ENCODE measurements around the gene CDX2. TPM values are rescaled to one million over a fixed set of nuclear protein-coding genes. Genes with fewer than 3 reads are reported as not detected.
"Not testable (repeated sequence)": the region's sequence is repeated elsewhere in the genome, so short reads cannot be mapped to it uniquely, and the experiment has no call there.

The CDX2 gene
- total RNA-seq, 1 donor from 2014 or later: not detected

GRCh38 chr13:27965740-27966640 is 3.1 kb downstream of the CDX2 start:
- ATAC-seq (no peak), DNase-seq (ENCODE audit: low spot score) (no peak)

- ATAC-seq (no peak), DNase-seq (ENCODE audit: low spot score) (no peak)
Measured at GRCh38 chr13:27965343-27965739, 3.8 kb downstream of the CDX2 start.

GRCh38 chr13:27964741-27965323 is 4.3 kb downstream of the CDX2 start:
- ATAC-seq: no peak
- DNase-seq (ENCODE audit: low spot score): no peak

GRCh38 chr13:27964206-27964605 is 4.9 kb downstream of the CDX2 start:
- DNase-seq (ENCODE audit: low spot score); ATAC-seq: not testable (repeated sequence)

- no peak for DNase-seq (ENCODE audit: low spot score)
- ATAC-seq: no peak
Measured at GRCh38 chr13:27963491-27963890, 5.6 kb downstream of the CDX2 start.

GRCh38 chr13:27962982-27963381 is 6.1 kb downstream of the CDX2 start:
- DNase-seq (ENCODE audit: low spot score): no peak

GRCh38 chr13:27962128-27962841 is 6.8 kb downstream of the CDX2 start:
- no peak for DNase-seq (ENCODE audit: low spot score)
- no peak for ATAC-seq

More at GRCh38 chr13:27962982-27963381, 6.1 kb downstream of the CDX2 start:
- no peak for ATAC-seq

- no peak for DNase-seq (ENCODE audit: low spot score)
- no peak for ATAC-seq
Measured at GRCh38 chr13:27961227-27962085, 7.7 kb downstream of the CDX2 start.

- peak; percentile 90 for ATAC-seq
Measured at GRCh38 chr13:27960362-27961226, 8.5 kb downstream of the CDX2 start.

GRCh38 chr13:27959976-27960361 is 9.1 kb downstream of the CDX2 start:
- no peak for DNase-seq (ENCODE audit: low spot score)
- ATAC-seq: no peak

More at GRCh38 chr13:27960362-27961226, 8.5 kb downstream of the CDX2 start:
- peak; percentile 90 for DNase-seq (ENCODE audit: low spot score)

GRCh38 chr13:27956576-27957300 is 12.4 kb downstream of the CDX2 start:
- ATAC-seq (no peak), DNase-seq (ENCODE audit: low spot score) (no peak)

GRCh38 chr13:27955014-27955591 is 14.0 kb downstream of the CDX2 start:
- DNase-seq (ENCODE audit: low spot score): no peak

GRCh38 chr13:27954406-27954851 is 14.7 kb downstream of the CDX2 start:
- peak; percentile 69 for ATAC-seq
- DNase-seq (ENCODE audit: low spot score): peak; percentile 74

More at GRCh38 chr13:27955014-27955591, 14.0 kb downstream of the CDX2 start:
- no peak for ATAC-seq

GRCh38 chr13:27953676-27954405 is 15.3 kb downstream of the CDX2 start:
- DNase-seq (ENCODE audit: low spot score) (peak; percentile 87), ATAC-seq (peak; percentile 89)

GRCh38 chr13:27952876-27953675 is 16.0 kb downstream of the CDX2 start:
- peak; percentile 66 for ATAC-seq
- DNase-seq (ENCODE audit: low spot score): peak; percentile 87

- ATAC-seq (no peak), DNase-seq (ENCODE audit: low spot score) (no peak)
Measured at GRCh38 chr13:27942972-27943371, 26.1 kb downstream of the CDX2 start.

Data from left lobe of liver (tissue), 2 donors.